Measurements from ENCODE around the gene SLC12A5.

DNA sequence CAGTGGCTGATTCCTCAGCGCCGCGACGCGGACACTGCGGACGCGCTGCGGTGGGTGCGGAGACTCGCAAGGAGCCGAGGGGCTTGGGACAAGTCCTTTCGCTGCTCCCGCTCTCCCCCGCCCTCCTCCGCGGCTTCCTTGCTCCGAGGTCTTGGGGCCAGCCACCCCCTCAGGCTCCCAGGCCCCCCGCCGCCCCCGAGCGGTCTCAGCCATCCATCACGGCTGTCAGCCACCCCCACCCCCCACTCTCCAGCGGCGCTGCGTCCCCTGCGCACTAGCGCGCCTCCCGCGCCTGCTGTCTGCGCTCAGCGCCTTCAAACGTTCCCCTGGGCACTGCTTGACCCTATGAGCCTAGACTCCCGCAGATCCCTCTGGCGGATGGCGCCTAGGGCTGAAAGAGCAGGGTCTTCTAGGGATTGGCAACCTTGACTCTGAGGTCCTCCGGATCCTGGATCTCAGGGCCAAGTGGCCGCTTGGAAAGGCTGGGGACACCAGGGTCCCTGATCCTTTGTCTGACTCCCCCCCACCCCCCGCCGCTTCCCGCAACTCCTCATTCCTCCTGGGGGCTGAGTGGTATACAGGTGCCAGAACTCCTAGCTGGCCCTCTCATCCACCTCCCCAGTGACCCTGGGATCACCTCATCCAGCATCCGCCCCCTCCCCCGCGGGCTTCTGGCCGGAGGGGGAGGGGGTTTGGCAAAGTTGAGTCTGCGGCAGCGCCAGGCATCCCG, 1.4 kb downstream of the SLC12A5 start:
- TF ChIP-seq, protein P1, sequence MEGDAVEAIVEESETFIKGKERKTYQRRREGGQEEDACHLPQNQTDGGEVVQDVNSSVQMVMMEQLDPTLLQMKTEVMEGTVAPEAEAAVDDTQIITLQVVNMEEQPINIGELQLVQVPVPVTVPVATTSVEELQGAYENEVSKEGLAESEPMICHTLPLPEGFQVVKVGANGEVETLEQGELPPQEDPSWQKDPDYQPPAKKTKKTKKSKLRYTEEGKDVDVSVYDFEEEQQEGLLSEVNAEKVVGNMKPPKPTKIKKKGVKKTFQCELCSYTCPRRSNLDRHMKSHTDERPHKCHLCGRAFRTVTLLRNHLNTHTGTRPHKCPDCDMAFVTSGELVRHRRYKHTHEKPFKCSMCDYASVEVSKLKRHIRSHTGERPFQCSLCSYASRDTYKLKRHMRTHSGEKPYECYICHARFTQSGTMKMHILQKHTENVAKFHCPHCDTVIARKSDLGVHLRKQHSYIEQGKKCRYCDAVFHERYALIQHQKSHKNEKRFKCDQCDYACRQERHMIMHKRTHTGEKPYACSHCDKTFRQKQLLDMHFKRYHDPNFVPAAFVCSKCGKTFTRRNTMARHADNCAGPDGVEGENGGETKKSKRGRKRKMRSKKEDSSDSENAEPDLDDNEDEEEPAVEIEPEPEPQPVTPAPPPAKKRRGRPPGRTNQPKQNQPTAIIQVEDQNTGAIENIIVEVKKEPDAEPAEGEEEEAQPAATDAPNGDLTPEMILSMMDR (IDR thresholded peaks at IDR 0.05), result no peak
- TF ChIP-seq POLR2A (IDR thresholded peaks at IDR 0.05), result no peak
- no peak for TF ChIP-seq POLR2AphosphoS5 (IDR thresholded peaks at IDR 0.05)
